ENCODE data around the gene MPIG6B.

Gene MPIG6B

GRCh38 chr6:31741815-31742214 lies 18.6 kb downstream of the MPIG6B start:
- Histone ChIP-seq H3K36me3 (peaks cover 5% of the 10 kb centered on the region), H3K4me3 (ENCODE audit: low read depth, low read length) (no peak overlapping the region), H3K4me1 (peaks cover 4% of the 10 kb centered on the region; the same call in 1 of the 2 replicates), H3K27me3 (no peaks in the 10 kb centered on the region), H3K9me3 (no peaks in the 10 kb centered on the region; the same call in 1 of the 2 replicates)
- TF ChIP-seq, protein P1, sequence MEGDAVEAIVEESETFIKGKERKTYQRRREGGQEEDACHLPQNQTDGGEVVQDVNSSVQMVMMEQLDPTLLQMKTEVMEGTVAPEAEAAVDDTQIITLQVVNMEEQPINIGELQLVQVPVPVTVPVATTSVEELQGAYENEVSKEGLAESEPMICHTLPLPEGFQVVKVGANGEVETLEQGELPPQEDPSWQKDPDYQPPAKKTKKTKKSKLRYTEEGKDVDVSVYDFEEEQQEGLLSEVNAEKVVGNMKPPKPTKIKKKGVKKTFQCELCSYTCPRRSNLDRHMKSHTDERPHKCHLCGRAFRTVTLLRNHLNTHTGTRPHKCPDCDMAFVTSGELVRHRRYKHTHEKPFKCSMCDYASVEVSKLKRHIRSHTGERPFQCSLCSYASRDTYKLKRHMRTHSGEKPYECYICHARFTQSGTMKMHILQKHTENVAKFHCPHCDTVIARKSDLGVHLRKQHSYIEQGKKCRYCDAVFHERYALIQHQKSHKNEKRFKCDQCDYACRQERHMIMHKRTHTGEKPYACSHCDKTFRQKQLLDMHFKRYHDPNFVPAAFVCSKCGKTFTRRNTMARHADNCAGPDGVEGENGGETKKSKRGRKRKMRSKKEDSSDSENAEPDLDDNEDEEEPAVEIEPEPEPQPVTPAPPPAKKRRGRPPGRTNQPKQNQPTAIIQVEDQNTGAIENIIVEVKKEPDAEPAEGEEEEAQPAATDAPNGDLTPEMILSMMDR (IDR thresholded peaks at IDR 0.05; ENCODE audit: low read depth, low read length), result no peak
- DNase-seq, result no peak

DNA sequence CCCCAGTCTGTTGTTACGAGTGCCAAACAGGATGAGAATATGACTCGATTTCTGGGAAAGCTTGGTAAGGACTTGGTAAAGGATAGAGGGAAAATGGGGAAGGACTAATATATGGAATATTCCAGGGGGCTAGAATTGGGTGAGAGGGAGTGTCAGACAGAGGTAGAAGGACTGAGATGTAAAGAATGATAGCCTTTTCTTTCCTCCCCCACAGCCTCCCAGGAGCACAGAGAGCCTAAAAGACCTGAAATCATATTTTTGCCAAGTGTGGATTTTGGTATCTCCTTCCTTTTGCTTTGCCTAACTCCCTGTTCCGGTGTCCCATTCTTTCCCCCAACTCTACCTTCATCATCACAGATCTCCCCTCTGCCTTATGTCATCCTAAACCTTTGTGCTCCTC lies 19.7 kb downstream of the MPIG6B start:
- DNase-seq, result no peak
- Histone ChIP-seq H3K4me3 (ENCODE audit: low read depth, low read length) (no peak overlapping the region), H3K27me3 (no peaks in the 10 kb centered on the region), H3K4me1 (peaks cover 4% of the 10 kb centered on the region; the same call in 1 of the 2 replicates), H3K9me3 (no peaks in the 10 kb centered on the region; the same call in 1 of the 2 replicates), H3K36me3 (peaks cover 5% of the 10 kb centered on the region)
- TF ChIP-seq, protein P1 (IDR thresholded peaks at IDR 0.05; ENCODE audit: low read depth, low read length), result no peak

GRCh38 chr6:31744422-31744821 lies 21.2 kb downstream of the MPIG6B start:
- Histone ChIP-seq H3K36me3 (peaks cover 5% of the 10 kb centered on the region), H3K4me3 (ENCODE audit: low read depth, low read length) (no peak overlapping the region), H3K9me3 (no peaks in the 10 kb centered on the region; the same call in 1 of the 2 replicates), H3K27me3 (no peaks in the 10 kb centered on the region), H3K4me1 (peaks cover 4% of the 10 kb centered on the region; the same call in 1 of the 2 replicates)
- TF ChIP-seq, protein P1 (IDR thresholded peaks at IDR 0.05; ENCODE audit: low read depth, low read length), result no peak
- DNase-seq, result no peak

GRCh38 chr6:31749301-31750036 lies 26.3 kb downstream of the MPIG6B start:
- Histone ChIP-seq H3K36me3 (no peaks in the 10 kb centered on the region; the same call in 1 of the 2 replicates), H3K4me3 (ENCODE audit: low read depth, low read length) (no peak overlapping the region), H3K9me3 (no peaks in the 10 kb centered on the region), H3K4me1 (no peaks in the 10 kb centered on the region), H3K27me3 (no peaks in the 10 kb centered on the region)
- no peak for DNase-seq
- TF ChIP-seq, protein P1 (IDR thresholded peaks at IDR 0.05; ENCODE audit: low read depth, low read length), result no peak

GRCh38 chr6:31750411-31751022 lies 27.3 kb downstream of the MPIG6B start:
- Histone ChIP-seq H3K27me3 (no peaks in the 10 kb centered on the region), H3K4me1 (no peaks in the 10 kb centered on the region), H3K9me3 (no peaks in the 10 kb centered on the region), H3K36me3 (no peaks in the 10 kb centered on the region; the same call in 1 of the 2 replicates), H3K4me3 (ENCODE audit: low read depth, low read length) (no peak overlapping the region)
- DNase-seq, result no peak
- TF ChIP-seq, protein P1 (IDR thresholded peaks at IDR 0.05; ENCODE audit: low read depth, low read length), result no peak

Data from BE2C (cell line).